Ovary (tissue), 9 donors: ENCODE data around the gene LENG9. TPM values are rescaled to one million over a fixed set of nuclear protein-coding genes. Genes with fewer than 3 reads are reported as not detected.

ENCODE experiments used
- DNase-seq, 5 donors: peaks; one replicate each; pipeline ENCODE4 v3.0.0-alpha.2; 2019 to 2020
- H3K27ac ChIP-seq, 2 donors: fragments of 200-600 bp; one replicate each; pipeline versions ENCODE4 v1.5.1 to v1.8.0; 2019 to 2022
- H3K27me3 ChIP-seq: fragments of 200-600 bp; one replicate; pipeline ENCODE4 v1.8.0; 2022
- H3K36me3 ChIP-seq: fragments of 200-600 bp; sonication (generic); one replicate; pipeline ENCODE4 v1.5.1; 2019
- H3K4me1 ChIP-seq: one replicate; pipeline ENCODE4 v1.8.1; 2013; ENCODE audit warnings: mild to moderate bottlenecking, moderate library complexity; ENCODE audit not compliant: insufficient read depth
- H3K4me3 ChIP-seq: fragments of 200-600 bp; sonication (generic); one replicate; pipeline ENCODE4 v1.5.1; 2017
- H3K9me3 ChIP-seq, 2 donors: fragments of 200-600 bp in 1 of 2; sonication (generic) in 1 of 2; one replicate each; pipeline versions ENCODE4 v1.5.1 to v1.8.1; 2013 to 2019; ENCODE audit warnings: mild to moderate bottlenecking in 1 of 2, moderate library complexity in 1 of 2
- EP300 ChIP-seq: sonication (generic); formaldehyde crosslinking; IDR thresholded peaks from one replicate; pipeline ENCODE4 v1.6.1; 2017; ENCODE audit warnings: antibody characterized with exemption
- POLR2A ChIP-seq: fragments of 450-650 bp; IDR thresholded peaks from one replicate; pipeline ENCODE4 v1.6.1; 2017; ENCODE audit warnings: antibody characterized with exemption, mild to moderate bottlenecking, moderate library complexity
- WGBS, 3 donors: extraction: QIAGEN DNeasy Blood & Tissue Kit in 1 of 3; methylation state at CpG; one replicate each; pipeline versions ENCODE4 v1.1.5 to v1.1.7; 2013 to 2017; 5-methylcytosine and 5-hydroxymethylcytosine counted together
- intact Hi-C, 4 donors: fragments of 100-400 bp; cut with DNase I; formaldehyde crosslinking; loops; one replicate each; pipeline versions ENCODE4 v1.11.0 to v1.15.1; 2022 to 2023
- polyA plus RNA-seq, 2 donors: library from polyadenylated mRNA; stranded (reverse); fragments of 200-250 nt in 1 of 2; fragments of 350-450 nt in 1 of 2; fragmentation: Illumina TruSeq in 1 of 2; extraction: RNeasy Lipid Tissue Mini Kit (QIAGEN cat#74804) in 1 of 2; gene quantifications; one replicate each; pipeline ENCODE4 v1.2.3, GENCODE V29; 2013 to 2014
- total RNA-seq, 7 donors: library from RNA; depleted of rRNA in 2 of 7; stranded (reverse); fragments of >200 nt in 2 of 7; fragmentation: NEBNext Ultra II Directional in 3 of 7; extraction: Animal tissue kit (Norgen Biotek cat#: 25700) in 3 of 7; gene quantifications; one replicate each; pipeline versions ENCODE4 v1.1.0 to v1.2.4, GENCODE V29; 2016 to 2023
- TF ChIP-seq, protein P1 (sequence below), 3 donors: fragments of 450-650 bp in 2 of 3; fragments of 200-600 bp in 1 of 3; IDR thresholded peaks; one replicate each; pipeline versions ENCODE4 v1.5.1 to v1.8.0; 2016 to 2022; ENCODE audit warnings: antibody characterized with exemption in 3 of 3, mild to moderate bottlenecking in 1 of 3
- donor health status: DM: no; HTN: no; CAD: no; lungs with moderate emphysema.
- donor health status: DM: no; HTN: no; CAD: no.
- donor health status: Bipolar disorder and iron deficiency.
- donor health status: DM: yes; HTN: yes; CAD: no.
- donor health status: DM: no; HTN: no; CAD: no.
- donor health status: DM: yes; HTN: yes; CAD: no.

LENG9 gene
- total and polyA plus RNA-seq, 9 donors = 0.70 to 8.3 (median 4.1) TPM

DNA sequence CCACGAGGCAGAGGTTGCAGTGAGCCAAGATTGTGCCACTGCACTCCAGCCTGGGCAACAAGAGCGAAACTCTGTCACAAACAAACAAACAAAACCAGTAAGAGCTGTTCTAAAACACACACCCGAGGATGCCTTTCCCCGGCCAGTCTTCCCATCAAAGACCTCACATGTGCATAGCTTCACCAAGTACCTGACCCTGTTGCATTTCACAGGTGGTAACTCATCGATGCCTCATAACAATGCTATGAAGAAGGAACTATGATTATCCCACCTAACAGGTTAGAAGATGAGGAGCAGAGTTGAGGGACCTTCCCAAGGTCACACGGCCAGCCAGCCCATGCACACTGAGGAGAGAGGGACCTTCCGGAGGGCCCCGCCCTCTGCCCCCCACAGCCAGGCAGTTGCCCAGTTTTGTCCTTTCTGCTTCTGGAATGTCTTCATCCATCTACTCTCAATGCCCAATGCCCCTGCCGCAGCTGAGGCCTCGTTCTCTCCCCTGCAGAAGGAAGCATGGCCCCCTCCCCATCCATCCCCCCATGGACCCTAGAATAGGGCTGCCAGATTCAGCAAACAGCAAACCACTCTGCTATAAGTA is 31.3 kb downstream of the LENG9 start:
- DNase-seq = no peak
- TF ChIP-seq, protein P1, sequence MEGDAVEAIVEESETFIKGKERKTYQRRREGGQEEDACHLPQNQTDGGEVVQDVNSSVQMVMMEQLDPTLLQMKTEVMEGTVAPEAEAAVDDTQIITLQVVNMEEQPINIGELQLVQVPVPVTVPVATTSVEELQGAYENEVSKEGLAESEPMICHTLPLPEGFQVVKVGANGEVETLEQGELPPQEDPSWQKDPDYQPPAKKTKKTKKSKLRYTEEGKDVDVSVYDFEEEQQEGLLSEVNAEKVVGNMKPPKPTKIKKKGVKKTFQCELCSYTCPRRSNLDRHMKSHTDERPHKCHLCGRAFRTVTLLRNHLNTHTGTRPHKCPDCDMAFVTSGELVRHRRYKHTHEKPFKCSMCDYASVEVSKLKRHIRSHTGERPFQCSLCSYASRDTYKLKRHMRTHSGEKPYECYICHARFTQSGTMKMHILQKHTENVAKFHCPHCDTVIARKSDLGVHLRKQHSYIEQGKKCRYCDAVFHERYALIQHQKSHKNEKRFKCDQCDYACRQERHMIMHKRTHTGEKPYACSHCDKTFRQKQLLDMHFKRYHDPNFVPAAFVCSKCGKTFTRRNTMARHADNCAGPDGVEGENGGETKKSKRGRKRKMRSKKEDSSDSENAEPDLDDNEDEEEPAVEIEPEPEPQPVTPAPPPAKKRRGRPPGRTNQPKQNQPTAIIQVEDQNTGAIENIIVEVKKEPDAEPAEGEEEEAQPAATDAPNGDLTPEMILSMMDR (IDR thresholded peaks at IDR 0.05) = no peak
- TF ChIP-seq EP300 = no peak
- TF ChIP-seq POLR2A = no peak
- Histone ChIP-seq H3K4me3 (no peak overlapping the region), H3K4me1 (peaks cover 19% of the 10 kb centered on the region), H3K36me3 (no peaks in the 10 kb centered on the region), H3K27me3 (no peaks in the 10 kb centered on the region), H3K9me3 (no peaks in the 10 kb centered on the region), H3K27ac (no peak overlapping the region)
- intact Hi-C loops = no loop called here
- 49 to 66% (median 60%) methylated on average over 10 of the region's 10 CpGs for WGBS, 3 donors

DNA sequence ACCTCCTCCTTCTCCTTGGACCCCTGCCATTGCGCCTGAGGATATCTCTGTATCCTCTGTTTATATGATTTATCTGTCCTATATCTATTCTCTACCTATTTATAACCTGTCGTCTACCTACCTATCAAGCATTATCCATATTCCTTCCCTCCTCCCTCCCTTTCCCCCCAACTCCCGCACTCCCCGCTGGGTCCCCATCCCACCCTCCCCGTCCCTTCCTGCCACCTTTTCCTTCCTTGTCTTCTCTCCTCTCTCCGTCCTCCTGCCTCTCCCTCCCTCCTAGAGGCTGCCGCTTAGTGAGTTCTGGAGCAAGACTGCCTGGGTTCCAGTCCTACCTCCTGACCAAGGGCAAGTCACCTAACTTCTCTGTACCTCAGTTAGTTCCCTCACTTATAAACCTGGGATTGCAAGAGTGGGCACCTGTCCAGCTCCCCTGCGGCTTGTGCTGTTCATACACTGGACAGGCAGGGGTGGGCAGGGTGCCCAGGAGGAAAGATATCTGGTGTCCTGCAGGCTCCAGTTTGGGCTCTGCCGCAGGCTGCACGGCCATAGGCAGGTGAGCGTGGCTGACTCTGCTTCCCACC is 32.2 kb downstream of the LENG9 start:
- H3K9me3 ChIP-seq = no peaks in the 10 kb centered on the region
- intact Hi-C loops = no loop called here
- peaks cover 18% of the 10 kb centered on the region for H3K4me1 ChIP-seq
- no peak overlapping the region for H3K4me3 ChIP-seq
- no peaks in the 10 kb centered on the region for H3K36me3 ChIP-seq
- no peak overlapping the region for H3K27ac ChIP-seq
- no peaks in the 10 kb centered on the region for H3K27me3 ChIP-seq
- no peak for TF ChIP-seq POLR2A
- no peak for TF ChIP-seq EP300
- TF ChIP-seq, protein P1 (IDR thresholded peaks at IDR 0.05) = no peak
- DNase-seq = peak in 3 of 5 donors; percentile 50 to 71 (median 61)
- WGBS, 3 donors = 4 to 10% (median 6%) methylated on average over 11 of the region's 11 CpGs

DNA sequence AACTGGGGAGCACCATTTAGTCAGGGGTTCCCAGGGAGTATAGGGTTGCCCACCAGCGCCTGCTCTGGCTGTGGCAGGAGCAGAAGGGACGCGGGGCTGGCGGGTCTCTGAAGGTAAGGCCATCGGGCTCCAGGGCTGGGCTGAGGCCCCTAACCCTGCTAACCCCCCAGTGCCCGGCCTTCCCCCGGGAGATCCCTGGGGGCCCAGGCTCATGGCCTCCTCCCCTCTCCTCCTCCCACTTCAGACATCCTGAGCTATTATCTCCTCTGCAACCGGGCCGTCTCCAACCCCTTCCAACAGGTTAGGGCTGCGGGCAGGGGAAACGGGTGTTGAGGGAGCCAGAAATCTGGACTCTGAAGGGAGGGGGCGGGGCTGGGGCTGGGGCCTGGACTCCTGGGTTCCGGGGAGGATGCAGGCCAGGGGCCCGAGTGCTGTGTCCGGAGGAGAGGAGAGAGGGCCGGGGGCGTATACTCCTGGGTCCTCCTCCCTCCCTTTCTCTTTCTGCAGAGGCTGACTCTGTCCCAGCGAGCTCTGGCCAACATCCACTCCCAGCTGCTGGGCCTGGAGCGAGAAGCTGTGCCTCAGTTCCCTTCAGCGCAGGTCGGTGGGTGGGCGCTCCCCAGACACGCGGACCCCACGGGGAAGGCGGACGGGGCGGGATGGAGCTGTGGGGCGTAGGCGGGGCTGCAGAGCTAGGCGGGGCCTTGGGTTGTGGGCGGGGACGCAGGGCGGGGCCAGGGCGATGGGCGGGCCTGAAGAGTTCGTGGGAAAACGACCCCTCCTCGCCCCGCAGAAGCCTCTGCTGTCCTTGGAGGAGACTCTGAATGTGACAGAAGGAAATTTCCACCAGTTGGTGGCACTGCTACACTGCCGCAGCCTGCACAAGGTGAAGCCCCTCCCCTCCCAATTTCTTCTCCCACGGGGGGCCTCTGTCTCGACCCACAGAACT is 33.0 kb downstream of the LENG9 start:
- no peaks in the 10 kb centered on the region for H3K27me3 ChIP-seq
- no peak overlapping the region for H3K27ac ChIP-seq
- TF ChIP-seq POLR2A = no peak
- TF ChIP-seq, protein P1 (IDR thresholded peaks at IDR 0.05) = no peak
- no peak for TF ChIP-seq EP300
- H3K4me3 ChIP-seq = peak overlapping the region; percentile 26
- no peaks in the 10 kb centered on the region for H3K9me3 ChIP-seq
- peaks cover 12% of the 10 kb centered on the region for H3K4me1 ChIP-seq
- intact Hi-C loops = no loop called here
- no peaks in the 10 kb centered on the region for H3K36me3 ChIP-seq
- WGBS, 3 donors = 3% methylated on average over 35 to 43 of the region's 43 CpGs
- DNase-seq = peak in 3 of 5 donors; percentile 64 to 76 (median 66)

DNA sequence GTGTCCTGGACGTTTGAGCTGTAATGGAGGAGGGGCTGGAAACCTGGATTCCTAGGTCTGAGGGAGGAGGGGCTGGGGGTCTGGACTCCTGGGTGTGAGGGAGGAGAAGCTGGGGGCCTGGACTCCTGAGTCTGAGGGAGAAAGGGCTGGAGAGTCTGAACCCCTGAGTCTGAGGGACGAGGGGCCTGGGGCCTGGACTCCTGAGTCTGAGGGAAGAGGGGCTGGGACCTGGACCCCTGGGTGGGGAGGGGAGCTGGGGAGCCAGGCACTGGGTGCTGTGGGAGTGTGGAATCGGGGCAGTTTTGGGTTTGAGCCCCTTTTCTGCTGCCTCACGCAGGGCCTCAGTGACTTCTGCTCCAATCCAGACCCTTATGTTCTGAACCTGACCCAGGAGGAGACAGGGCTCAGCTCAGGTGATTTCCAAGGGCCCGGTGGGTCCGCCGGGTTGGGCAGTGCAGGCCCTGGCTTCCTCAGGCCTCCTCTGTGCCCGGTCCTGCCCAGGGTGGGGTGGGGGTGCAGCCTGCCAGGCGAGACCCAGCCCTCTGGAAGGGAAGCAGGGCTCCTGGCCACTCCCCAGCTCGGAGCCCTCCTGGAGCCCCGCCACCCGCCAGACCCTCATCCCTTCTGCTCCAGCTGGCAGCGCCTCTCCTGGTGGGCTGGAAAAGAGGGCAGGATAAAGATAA is 33.9 kb downstream of the LENG9 start:
- no peak overlapping the region for H3K27ac ChIP-seq
- intact Hi-C loops = no loop called here

More for the DNA sequence above, 33.9 kb downstream of the LENG9 start:
- H3K4me1 ChIP-seq = peaks cover 3% of the 10 kb centered on the region
- H3K4me3 ChIP-seq = no peak overlapping the region
- no peaks in the 10 kb centered on the region for H3K27me3 ChIP-seq
- TF ChIP-seq, protein P1 (IDR thresholded peaks at IDR 0.05) = no peak
- no peaks in the 10 kb centered on the region for H3K9me3 ChIP-seq
- WGBS, 3 donors = 28 to 45% (median 37%) methylated on average over 11 to 13 of the region's 13 CpGs
- DNase-seq = no peak
- no peaks in the 10 kb centered on the region for H3K36me3 ChIP-seq
